Natural killer cell treated with Interleukin-12 subunit alpha and Interleukin-12 subunit beta and Interleukin-15 and Interleukin-18, amount 100 ng/mL, for 72 hours (primary cell): ENCODE measurements around the gene GZMA. TPM values are rescaled to one million over a fixed set of nuclear protein-coding genes. Genes with fewer than 3 reads are reported as not detected.
"Not testable (repeated sequence)": the region's sequence is repeated elsewhere in the genome, so short reads cannot be mapped to it uniquely, and the experiment has no call there.

Source experiments
- ATAC-seq, 2 donors: fragments of 150-1000 bp; cut with Tn5 transposase in 1 of 2; sonication (Bioruptor Pico), chemical (Tn5 transposase) in 1 of 2; 2 replicates each; pipeline ENCODE4 v1.10.0; 2021
- DNase-seq: peaks from one replicate; pipeline ENCODE4 v3.0.0; 2022; ENCODE audit warnings: low spot score
- H3K27ac Mint-ChIP-seq, 2 donors: 1 replicate in 1 of 2; 2 replicates in 1 of 2; pipeline ENCODE4 v1.8.0; 2022; ENCODE audit warnings: mixed read lengths in 2 of 2, mild to moderate bottlenecking in 1 of 2, moderate library complexity in 1 of 2
- H3K27me3 Mint-ChIP-seq, 2 donors: 1 replicate in 1 of 2; 2 replicates in 1 of 2; pipeline ENCODE4 v1.8.0; 2022; ENCODE audit warnings: mixed read lengths in 2 of 2
- H3K36me3 Mint-ChIP-seq: one replicate; pipeline ENCODE4 v1.8.0; 2022; ENCODE audit warnings: mixed read lengths
- H3K4me1 Mint-ChIP-seq, 2 donors: 1 replicate in 1 of 2; 2 replicates in 1 of 2; pipeline ENCODE4 v1.8.0; 2022; ENCODE audit warnings: low read depth in 2 of 2, mixed read lengths in 2 of 2, mild to moderate bottlenecking in 1 of 2
- H3K4me3 Mint-ChIP-seq: one replicate; pipeline ENCODE4 v1.8.0; 2022; ENCODE audit warnings: mixed read lengths
- H3K9me3 Mint-ChIP-seq: 2 replicates; pipeline ENCODE4 v1.8.0; 2022; ENCODE audit warnings: mixed read lengths
- total RNA-seq, 2 donors: library from RNA; stranded (reverse); gene quantifications; one replicate each; pipeline ENCODE4 v1.2.3, GENCODE V29; 2022

Gene GZMA
- total RNA-seq, 2 donors from 2014 or later, result 522 to 1,702 TPM

DNA sequence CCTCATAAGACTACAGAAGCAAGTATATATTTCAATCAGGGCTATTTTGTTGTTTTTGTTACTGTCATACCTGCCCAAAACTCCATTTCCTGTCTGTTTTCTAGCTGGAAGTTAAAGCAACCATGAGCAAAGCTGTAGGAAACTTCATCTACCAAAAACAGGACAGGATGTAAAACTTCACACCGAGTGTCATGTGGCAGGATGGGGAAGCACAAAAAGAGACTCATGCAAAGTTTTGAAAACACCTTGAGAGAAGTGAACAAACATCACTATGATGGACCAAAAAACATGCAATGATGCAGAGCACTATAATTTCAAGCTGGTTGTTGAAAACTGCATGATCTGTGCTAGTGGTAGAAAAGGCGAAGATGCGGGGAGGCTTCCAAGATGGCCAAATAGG lies 6.3 kb upstream of the GZMA start:
- Mint-ChIP-seq H3K27me3 (no peaks in the 10 kb centered on the region), H3K4me3 (peak overlapping the region; percentile 91), H3K27ac (peak overlapping the region; percentile 81 to 99), H3K4me1 (peaks cover 77 to 79% of the 10 kb centered on the region in 2 donors), H3K9me3 (peaks cover 15% of the 10 kb centered on the region), H3K36me3 (peaks cover 34% of the 10 kb centered on the region)
- DNase-seq, result no peak
- peak; percentile 61 to 84 for ATAC-seq

DNA sequence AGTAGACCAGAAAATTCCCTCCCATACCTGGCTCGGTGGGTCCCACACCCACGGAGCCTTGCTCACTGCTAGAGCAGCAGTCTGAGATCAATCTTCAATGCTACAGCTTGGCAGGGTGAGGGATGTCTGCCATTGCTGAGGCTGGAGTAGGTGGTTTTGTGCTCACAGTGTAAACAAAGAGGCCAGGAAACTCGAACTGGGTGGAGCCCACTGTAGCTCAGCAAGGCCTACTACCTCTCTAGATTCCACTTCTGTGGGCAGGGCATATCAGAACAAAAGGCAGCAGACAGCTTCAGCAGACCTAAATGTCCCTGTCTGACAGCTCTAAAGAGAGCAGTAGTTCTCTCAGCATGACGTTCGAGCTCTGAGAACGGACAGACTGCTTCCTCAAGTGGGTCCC lies 5.6 kb upstream of the GZMA start:
- Mint-ChIP-seq H3K4me3 (peak overlapping the region; percentile 91), H3K4me1 (peaks cover 80 to 85% of the 10 kb centered on the region in 2 donors), H3K9me3 (peaks cover 15% of the 10 kb centered on the region), H3K36me3 (peaks cover 34% of the 10 kb centered on the region), H3K27ac (peak overlapping the region; percentile 81 to 99), H3K27me3 (no peaks in the 10 kb centered on the region)
- DNase-seq, result no peak
- ATAC-seq, result no peak

DNA sequence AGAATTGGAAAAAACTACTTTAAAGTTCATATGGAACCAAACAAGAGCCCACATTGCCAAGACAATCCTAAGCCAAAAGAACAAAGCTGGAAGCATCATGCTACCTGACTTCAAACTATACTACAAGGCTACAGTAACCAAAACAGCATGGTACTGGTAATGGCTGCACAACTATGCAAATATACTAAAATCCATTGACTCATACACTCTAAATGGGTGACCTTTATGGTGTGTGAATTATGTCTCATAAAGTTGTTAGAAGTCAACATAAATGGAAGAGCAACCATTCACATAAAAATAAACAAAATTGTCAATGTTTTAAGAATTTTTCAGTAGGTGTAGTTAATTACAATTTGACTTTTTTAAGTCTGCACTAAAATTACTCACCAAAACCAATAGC lies 1.3 kb upstream of the GZMA start:
- Mint-ChIP-seq H3K4me1 (peaks cover 65 to 83% of the 10 kb centered on the region in 2 donors), H3K36me3 (peaks cover 44% of the 10 kb centered on the region), H3K27ac (peak overlapping the region; percentile 81 to 99), H3K4me3 (peak overlapping the region; percentile 91)
- H3K9me3 Mint-ChIP-seq, H3K27me3 Mint-ChIP-seq, DNase-seq: not testable (repeated sequence)
- peak in 1 of 2 donors; percentile 11 for ATAC-seq

- peak overlapping the region; percentile 81 to 99 for H3K27ac Mint-ChIP-seq
- peak overlapping the region; percentile 91 for H3K4me3 Mint-ChIP-seq
- peaks cover 64 to 82% of the 10 kb centered on the region in 2 donors for H3K4me1 Mint-ChIP-seq
- peaks cover 4% of the 10 kb centered on the region for H3K9me3 Mint-ChIP-seq
- no peaks in the 10 kb centered on the region for H3K27me3 Mint-ChIP-seq
- DNase-seq (no peak), ATAC-seq (peak; percentile 84 to 90)
- H3K36me3 Mint-ChIP-seq, result peaks cover 44% of the 10 kb centered on the region
These were observed 730 bp upstream of the GZMA start for GRCh38 chr5:55101556-55102276.

GRCh38 chr5:55104036-55104772 lies 1.8 kb downstream of the GZMA start:
- ATAC-seq (peak in 1 of 2 donors; percentile 59), DNase-seq (no peak)
- H3K36me3 Mint-ChIP-seq, result peaks cover 45% of the 10 kb centered on the region
- peak overlapping the region; percentile 91 for H3K4me3 Mint-ChIP-seq
- peak overlapping the region; percentile 81 to 99 for H3K27ac Mint-ChIP-seq
- no peaks in the 10 kb centered on the region for H3K27me3 Mint-ChIP-seq
- H3K4me1 Mint-ChIP-seq, result peaks cover 60 to 69% of the 10 kb centered on the region in 2 donors
- peaks cover 4% of the 10 kb centered on the region for H3K9me3 Mint-ChIP-seq

DNA sequence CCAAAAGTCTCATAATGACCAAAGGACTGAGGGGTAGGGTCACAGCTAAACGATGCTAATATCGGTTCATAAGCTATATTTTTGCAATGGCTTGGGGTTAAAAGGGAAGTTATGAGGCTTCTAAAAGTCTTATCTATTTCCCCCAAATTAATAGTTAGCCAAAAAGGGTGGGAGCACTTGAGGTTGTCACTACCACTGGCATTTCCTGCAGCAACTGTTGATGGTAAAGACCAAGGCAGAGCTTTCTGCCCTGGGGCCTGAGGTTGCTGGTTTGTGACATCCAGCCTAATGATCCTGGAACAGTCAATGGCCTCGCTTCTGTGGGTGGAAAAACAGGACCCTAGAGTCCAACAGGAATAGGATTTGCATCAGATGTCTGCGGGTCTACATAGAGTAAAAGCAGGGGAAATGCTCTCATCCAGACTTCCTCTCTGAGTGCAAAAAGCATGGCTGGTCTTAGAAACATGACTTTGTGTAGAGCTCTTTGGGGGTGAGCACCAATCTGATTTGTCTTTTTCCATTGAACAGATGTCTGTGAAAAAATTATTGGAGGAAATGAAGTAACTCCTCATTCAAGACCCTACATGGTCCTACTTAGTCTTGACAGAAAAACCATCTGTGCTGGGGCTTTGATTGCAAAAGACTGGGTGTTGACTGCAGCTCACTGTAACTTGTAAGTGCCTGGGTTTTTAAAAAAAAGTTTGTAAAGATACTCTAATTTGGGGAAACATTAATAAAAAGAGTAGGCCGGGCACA lies 2.7 kb downstream of the GZMA start:
- peak overlapping the region; percentile 91 for H3K4me3 Mint-ChIP-seq
- peaks cover 43% of the 10 kb centered on the region for H3K36me3 Mint-ChIP-seq
- no peaks in the 10 kb centered on the region for H3K27me3 Mint-ChIP-seq
- H3K27ac Mint-ChIP-seq, result peak overlapping the region; percentile 81 to 99
- peaks cover 62 to 65% of the 10 kb centered on the region in 2 donors for H3K4me1 Mint-ChIP-seq
- no peak for DNase-seq
- H3K9me3 Mint-ChIP-seq, result no peaks in the 10 kb centered on the region
- no peak for ATAC-seq

- not testable (repeated sequence) for ATAC-seq, DNase-seq, H3K27me3 Mint-ChIP-seq, H3K9me3 Mint-ChIP-seq
- Mint-ChIP-seq H3K27ac (peak overlapping the region in 1 of 2 donors; percentile 86), H3K4me3 (peak overlapping the region; percentile 74), H3K36me3 (peaks cover 45% of the 10 kb centered on the region), H3K4me1 (peaks cover 58 to 60% of the 10 kb centered on the region in 2 donors)
These were observed 3.5 kb downstream of the GZMA start for GRCh38 chr5:55105976-55106375.

DNA sequence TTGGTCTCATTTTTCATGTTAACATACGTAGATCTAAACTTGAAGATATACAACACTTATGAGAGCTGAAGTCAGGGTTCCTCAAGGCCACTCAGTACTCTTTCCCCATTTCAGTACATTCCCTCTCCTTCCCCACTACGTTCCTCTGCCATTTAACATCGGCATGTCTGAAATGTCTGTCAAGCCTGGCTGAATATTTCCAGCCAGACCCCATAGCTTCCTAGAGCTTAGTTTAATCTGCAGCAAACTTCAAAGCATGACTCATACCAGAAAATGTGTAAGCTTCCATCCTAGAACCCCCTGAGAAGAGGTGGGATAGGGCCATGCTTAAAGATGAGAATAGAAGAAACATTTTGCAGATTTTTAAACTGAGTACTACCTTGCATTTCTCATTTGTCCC lies 6.2 kb downstream of the GZMA start:
- H3K4me3 Mint-ChIP-seq, result no peak overlapping the region
- peaks cover 48 to 61% of the 10 kb centered on the region in 2 donors for H3K4me1 Mint-ChIP-seq
- H3K9me3 Mint-ChIP-seq, result no peaks in the 10 kb centered on the region
- peak overlapping the region in 1 of 2 donors; percentile 86 for H3K27ac Mint-ChIP-seq
- ATAC-seq (no peak), DNase-seq (no peak)
- H3K27me3 Mint-ChIP-seq, result no peaks in the 10 kb centered on the region
- peaks cover 49% of the 10 kb centered on the region for H3K36me3 Mint-ChIP-seq

DNA sequence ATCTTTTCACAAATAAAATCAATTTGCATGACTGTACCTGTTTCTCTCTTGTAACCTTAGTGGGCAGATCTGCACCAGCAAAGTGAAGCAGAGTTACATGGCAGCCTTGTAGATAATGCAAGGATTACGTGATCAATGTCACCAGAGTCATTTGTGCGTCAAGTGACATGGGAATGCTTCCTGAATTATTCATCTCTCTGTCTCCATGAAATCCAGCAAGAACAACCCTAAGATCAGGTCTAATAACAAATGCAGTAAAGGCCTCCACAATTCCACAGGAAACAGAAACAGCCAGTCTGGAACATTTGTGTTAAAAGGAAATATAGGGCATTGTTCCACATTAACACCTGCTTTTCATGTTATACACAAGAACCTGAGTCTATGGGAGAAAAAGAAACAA lies 7.8 kb downstream of the GZMA start:
- H3K36me3 Mint-ChIP-seq, result peaks cover 42% of the 10 kb centered on the region

GRCh38 chr5:55113327-55113726 lies 10.9 kb downstream of the GZMA start:
- peaks cover 22% of the 10 kb centered on the region for H3K36me3 Mint-ChIP-seq
- H3K4me3 Mint-ChIP-seq, result peak overlapping the region; percentile 5
- H3K27me3 Mint-ChIP-seq, result no peaks in the 10 kb centered on the region
- no peaks in the 10 kb centered on the region for H3K9me3 Mint-ChIP-seq
- DNase-seq (no peak), ATAC-seq (peak in 1 of 2 donors; percentile 56)
- H3K27ac Mint-ChIP-seq, result peak overlapping the region; percentile 21 to 31
- H3K4me1 Mint-ChIP-seq, result peaks cover 24 to 41% of the 10 kb centered on the region in 2 donors

More for the DNA sequence above, 7.8 kb downstream of the GZMA start:
- Mint-ChIP-seq H3K27me3 (no peaks in the 10 kb centered on the region), H3K27ac (peak overlapping the region in 1 of 2 donors; percentile 22), H3K4me1 (peaks cover 38 to 59% of the 10 kb centered on the region in 2 donors), H3K9me3 (no peaks in the 10 kb centered on the region), H3K4me3 (no peak overlapping the region)
- ATAC-seq, result no peak
- no peak for DNase-seq

GRCh38 chr5:55114061-55114460 lies 11.6 kb downstream of the GZMA start:
- DNase-seq (no peak), ATAC-seq (peak; percentile 59 to 64)
- Mint-ChIP-seq H3K27ac (peak overlapping the region; percentile 21 to 31), H3K27me3 (no peaks in the 10 kb centered on the region), H3K9me3 (no peaks in the 10 kb centered on the region), H3K4me3 (no peak overlapping the region), H3K36me3 (peaks cover 16% of the 10 kb centered on the region), H3K4me1 (peaks cover 18 to 34% of the 10 kb centered on the region in 2 donors)

DNA sequence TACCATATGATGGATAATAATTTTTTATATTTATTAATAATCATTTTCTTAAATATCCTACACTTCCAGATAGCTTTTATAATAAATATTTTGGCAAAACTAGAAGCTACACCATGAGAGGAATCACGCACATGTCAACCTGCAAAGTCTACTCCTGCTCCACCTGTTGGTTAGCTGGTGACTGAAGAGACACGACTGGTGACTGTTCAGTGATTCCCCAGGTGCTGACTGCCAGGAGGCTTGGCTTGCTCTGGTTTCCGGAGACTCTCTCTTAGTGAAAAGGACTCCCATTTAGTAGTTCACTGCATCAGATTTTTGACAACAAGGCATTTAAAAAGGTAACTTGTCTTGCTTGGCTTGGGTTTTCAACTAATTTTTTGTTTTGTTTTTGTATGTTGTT lies 20.9 kb downstream of the GZMA start:
- DNase-seq (no peak), ATAC-seq (no peak)
- no peaks in the 10 kb centered on the region for H3K36me3 Mint-ChIP-seq
- no peak overlapping the region for H3K4me3 Mint-ChIP-seq
- no peaks in the 10 kb centered on the region for H3K27me3 Mint-ChIP-seq
- no peaks in the 10 kb centered on the region for H3K4me1 Mint-ChIP-seq
- no peak overlapping the region for H3K27ac Mint-ChIP-seq
- no peaks in the 10 kb centered on the region for H3K9me3 Mint-ChIP-seq

GRCh38 chr5:55134053-55134722 lies 31.7 kb downstream of the GZMA start:
- Mint-ChIP-seq H3K27ac (peak overlapping the region; percentile 27 to 56), H3K4me3 (no peak overlapping the region), H3K9me3 (peaks cover 9% of the 10 kb centered on the region), H3K36me3 (peaks cover 19% of the 10 kb centered on the region), H3K4me1 (no peaks in the 10 kb centered on the region), H3K27me3 (no peaks in the 10 kb centered on the region)
- no peak for DNase-seq
- peak in 1 of 2 donors; percentile 43 for ATAC-seq
